NCI-H226 (cell line): Measurements from ENCODE around the gene SAG.

Experiments used
- DNase-seq: peaks from one replicate; pipeline ENCODE4 v3.0.0-alpha.2; 2015

The SAG gene

DNA sequence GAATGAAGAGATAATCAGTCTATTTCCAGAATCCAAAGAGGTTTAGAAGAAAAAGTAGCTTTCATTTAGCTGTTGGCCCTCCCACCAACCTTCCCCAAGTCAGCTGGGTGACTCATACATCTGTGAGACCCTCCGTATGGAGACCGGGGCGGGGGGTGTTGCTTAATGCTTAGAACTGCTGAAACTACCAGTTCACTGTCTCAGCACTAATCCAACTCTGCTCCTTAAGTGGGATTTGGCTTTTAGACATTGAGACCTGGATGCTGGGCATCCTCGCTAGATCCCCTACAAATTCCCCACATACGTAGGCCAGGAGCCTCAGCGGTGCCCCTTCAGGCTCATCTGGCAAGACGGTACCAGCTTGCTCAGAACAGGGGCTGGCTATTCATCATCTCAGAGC lies at the start of gene SAG:
Gene SAG (plus strand): TSS at position 252 of the 400 bp plus-strand sequence. CDS start 1,374 bp downstream, outside the sequence.
- DNase-seq, result no peak

DNA sequence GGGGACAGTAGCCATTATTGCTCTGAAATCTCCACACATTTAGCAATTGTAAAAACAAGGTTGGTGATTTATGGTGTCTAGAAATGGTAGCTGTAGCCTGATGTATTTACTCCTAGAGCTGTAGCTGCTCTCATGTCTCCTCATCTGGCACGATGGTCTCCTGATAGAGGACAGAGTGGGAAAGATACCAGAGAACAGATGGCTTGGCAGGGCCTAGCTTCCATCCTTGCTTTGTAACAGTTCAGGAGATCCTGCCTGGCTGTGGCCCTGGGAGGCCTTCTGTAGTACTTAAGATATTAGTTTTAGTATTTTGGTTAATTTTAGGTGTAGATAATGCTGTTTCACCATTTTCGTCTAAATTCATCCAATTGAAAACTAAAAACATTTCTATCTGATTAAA lies 49.4 kb upstream of the SAG start:
- DNase-seq, result no peak

- DNase-seq, result no peak
Observed at GRCh38 chr2:233259730-233260129, 47.9 kb upstream of the SAG start.

DNA sequence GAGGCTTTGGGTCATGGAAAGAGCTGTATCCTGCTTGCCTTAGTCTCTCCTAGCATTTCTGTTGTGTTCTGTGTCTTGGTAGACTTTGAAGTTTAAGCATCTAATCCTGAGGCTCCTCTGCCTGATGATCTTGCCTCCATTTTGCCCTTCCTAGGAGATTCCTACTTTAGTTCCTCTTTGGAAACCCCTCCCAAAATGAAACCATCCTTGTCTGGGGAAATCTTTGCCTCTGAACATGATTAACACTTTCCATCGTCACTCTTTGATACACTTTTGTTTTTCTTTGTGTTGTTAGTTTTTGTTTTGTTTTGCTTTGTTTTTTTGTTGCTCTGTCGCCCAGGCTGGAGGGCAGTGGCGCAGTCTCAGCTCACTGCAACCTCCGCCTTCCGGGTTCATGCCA lies 47.0 kb upstream of the SAG start:
- DNase-seq, result no peak

DNA sequence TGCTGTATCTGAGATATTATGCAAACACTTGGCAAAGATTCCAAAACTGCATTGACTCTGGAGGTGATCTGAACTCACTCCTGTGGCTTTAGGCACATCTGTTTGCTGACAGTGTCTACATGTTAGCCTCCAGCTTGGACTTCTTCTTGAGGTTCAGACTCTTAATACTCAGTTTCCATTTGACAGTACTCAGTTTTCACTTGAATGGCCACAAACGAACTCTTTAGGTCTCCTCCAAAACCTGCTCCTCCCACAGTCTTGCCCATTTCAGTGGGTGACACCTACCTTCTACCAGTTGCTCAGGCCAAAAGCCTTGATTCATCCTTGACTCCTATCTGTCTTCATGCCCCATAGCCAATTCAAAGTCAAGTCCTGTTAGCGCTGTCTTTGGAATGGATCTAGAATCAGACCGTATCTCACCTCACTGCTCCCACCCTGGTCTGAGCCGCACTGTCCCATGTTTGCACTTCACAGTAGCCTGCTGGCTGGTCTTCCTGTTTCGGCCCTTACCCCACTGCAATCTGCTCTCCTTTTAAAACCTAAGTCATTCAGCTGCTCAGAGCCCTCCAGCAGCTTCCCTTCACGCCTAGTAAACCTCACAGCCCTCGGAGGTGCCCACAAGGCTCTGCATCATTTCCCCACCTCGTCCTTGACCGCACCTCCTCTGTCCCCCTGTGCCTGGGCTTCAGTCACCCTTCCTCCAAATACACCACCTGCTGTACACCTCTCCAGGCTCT lies 45.6 kb upstream of the SAG start:
- no peak for DNase-seq

GRCh38 chr2:233262562-233262961 lies 45.1 kb upstream of the SAG start:
- DNase-seq, result no peak

GRCh38 chr2:233263045-233263570 lies 44.5 kb upstream of the SAG start:
- DNase-seq, result no peak

GRCh38 chr2:233264667-233265066 lies 42.9 kb upstream of the SAG start:
- no peak for DNase-seq

GRCh38 chr2:233265899-233266431 lies 41.7 kb upstream of the SAG start:
- no peak for DNase-seq

DNA sequence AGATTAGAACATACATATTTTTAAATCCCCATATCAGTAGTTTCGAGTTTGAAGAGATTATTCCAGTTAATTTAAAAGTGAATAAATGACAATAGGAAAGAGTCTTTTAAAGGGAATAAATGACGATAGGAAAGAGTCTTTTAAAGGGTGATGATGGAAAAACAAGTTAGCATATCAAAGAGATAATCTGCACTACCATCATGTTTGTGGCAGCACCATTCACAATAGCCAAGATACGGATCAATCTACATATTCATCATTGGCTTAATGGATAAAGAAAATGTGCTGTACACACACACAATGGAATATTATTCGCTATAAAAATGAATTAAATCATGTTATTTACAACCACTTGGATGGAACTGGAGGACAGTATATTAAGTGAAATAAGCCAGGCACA lies 41.1 kb upstream of the SAG start:
- no peak for DNase-seq

- DNase-seq, result no peak
Observed at GRCh38 chr2:233267516-233268245, 39.9 kb upstream of the SAG start.

DNA sequence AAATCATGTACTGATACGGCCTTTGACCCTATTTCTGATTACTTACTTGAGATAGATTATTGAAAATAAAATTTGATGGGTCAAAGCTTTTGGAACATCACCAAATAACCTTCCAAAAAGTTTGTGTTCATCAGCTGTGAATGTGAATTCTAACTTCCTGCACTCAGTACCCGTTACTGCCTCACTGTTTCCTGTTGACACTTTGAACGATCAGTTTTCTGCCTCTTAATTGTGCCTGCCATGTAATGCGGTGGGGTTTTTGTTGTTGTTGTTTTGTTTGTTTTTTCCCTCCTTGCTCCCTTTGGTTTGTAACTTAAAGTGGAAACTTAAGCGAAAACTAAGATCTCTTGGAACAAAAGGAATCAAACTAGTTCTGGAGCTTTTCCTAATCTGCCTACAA lies 37.2 kb upstream of the SAG start:
- no peak for DNase-seq

DNA sequence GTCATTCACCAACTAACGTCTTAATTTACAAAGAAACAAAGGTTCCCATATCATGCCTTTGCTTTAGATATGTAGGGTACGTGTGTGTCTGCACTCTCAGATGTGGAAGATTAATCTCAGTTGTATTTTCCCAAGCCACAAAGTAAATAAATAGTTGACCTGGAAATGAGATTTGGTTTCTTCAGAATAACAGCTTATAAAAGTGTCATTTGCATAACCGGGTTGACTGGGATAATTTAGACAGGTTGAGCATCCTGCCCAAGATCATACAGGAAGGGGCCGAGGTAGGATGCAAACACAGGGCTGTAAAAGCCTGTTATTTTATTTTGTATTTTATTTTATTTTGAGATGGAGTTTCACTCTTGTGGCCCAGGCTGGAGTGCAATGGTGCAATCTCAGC lies 36.7 kb upstream of the SAG start:
- DNase-seq, result no peak

- DNase-seq, result no peak
Observed at GRCh38 chr2:233271693-233272092, 35.9 kb upstream of the SAG start.

DNA sequence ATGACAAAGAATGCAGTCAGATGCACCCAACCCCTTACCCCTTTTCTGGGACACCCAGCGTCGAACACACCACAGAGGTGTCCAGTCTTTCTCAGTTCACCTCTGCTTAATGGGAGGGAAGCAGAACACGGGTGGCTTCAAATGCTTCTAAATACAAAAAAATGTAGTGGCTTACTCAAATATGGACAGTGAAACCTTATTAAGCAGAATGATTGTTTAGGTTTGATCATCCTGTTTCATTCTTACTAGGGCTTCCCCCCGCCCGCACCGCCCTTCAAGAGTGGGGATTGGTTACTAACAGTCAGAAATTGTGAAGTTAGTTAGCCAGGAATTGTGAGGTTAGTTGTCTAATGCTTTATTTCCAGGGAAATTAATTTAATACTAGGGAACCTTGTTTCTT lies 34.5 kb upstream of the SAG start:
- no peak for DNase-seq

DNA sequence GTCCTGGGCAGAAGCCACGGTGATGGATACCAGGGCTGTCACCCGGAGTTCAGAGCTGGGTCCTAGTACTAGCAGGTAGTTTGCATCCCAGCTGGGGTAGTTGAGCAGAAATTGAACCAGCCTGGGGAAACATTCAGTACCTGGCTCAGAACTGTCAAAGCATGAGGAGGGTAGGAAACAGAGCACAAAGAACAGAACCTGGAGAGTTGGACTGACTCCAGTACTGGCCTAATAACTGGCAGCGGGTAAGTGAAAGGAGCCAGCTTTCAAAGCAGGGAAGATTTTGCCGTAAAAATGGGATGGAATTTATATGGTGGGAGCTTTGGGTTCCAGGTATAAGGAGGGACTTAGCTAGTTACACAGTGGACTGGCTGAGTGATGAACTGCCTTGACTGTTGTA lies 32.4 kb upstream of the SAG start:
- DNase-seq, result no peak

DNA sequence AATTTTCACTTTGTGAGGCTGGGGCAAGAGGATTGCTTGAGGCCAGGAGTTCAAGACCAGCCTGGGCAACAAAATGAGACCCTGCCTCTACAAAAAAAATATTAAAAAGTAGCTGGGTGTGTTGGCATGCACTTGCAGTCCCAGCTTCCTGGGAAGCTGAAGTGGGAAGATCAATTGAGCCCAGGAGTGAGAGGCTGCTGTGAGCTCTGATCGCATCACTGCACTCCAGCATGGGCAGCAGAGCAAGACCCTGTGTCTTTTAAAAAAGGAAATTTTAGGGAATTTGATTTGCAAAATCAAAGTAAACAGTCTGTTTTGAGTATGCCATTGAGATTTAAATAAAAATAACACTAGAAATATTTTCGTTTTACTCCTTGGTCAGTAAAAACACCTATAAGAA lies 28.7 kb upstream of the SAG start:
- no peak for DNase-seq

- no peak for DNase-seq
Observed at GRCh38 chr2:233280114-233280693, 27.4 kb upstream of the SAG start.

DNA sequence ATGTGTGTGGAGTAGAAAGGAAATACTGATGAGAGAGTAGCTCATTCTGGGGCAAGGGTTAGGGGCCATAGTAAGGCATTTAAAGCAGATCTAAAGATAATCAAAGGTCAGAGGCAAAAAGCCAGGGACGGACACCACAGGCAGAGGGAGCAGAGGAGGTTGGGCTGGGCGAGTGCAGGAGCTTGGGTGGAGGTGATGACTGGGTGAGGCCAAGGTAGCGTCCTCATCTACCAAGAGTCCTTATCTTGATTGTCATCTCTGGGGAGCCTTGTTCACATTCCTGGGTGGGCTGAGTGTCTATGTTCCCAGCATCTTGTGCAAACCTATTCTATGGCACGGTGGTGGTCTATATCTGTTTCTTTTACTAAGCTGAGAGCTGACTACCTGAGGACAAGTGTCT lies 26.1 kb upstream of the SAG start:
- DNase-seq, result no peak

GRCh38 chr2:233281992-233282603 lies 25.5 kb upstream of the SAG start:
- DNase-seq, result no peak

DNA sequence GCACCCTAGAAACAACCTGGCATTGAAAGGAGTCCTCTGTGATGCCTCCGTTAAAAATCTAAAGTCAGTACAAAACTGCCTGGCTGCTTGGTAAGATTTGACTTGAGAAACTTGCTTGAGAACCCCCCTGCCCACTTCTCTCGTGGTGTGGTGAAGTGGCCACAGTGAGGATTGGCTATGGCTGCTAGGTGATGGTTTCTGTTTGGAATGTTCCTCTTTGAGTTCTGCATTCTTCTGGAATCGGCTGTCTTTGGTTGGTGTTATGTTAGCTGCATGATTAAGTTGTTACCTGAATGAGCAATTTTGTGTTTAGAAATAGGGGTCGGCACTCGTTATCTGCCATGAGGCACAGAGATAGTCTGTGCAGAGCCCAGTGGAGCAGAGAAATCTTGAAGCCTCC lies 21.7 kb upstream of the SAG start:
- no peak for DNase-seq

DNA sequence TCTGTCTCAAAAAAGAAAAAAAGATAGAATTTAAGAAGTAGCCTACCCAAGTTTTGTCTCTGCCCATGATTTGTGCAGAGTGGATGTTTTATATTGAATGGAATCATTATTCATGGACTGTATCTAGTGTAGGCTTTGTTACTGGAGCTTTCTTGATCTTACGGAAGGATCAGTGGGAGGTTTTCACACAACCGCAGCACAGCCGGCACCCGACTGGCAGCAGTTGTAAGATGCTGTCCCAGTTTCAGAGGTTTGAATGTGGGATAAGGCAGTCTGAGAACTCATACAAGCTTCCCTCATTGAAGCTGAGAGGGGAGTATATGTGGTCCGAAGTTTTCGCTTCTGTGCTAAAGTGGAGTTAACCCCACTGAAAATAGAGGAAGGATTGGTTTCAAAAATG lies 19.7 kb upstream of the SAG start:
- no peak for DNase-seq

- no peak for DNase-seq
Observed at GRCh38 chr2:233288663-233289062, 19.0 kb upstream of the SAG start.
